ENCODE results near the gene ALDH1B1.
"Not testable (repeated sequence)": the region's sequence is repeated elsewhere in the genome, so short reads cannot be mapped to it uniquely, and the experiment has no call there.

Gene ALDH1B1

DNA sequence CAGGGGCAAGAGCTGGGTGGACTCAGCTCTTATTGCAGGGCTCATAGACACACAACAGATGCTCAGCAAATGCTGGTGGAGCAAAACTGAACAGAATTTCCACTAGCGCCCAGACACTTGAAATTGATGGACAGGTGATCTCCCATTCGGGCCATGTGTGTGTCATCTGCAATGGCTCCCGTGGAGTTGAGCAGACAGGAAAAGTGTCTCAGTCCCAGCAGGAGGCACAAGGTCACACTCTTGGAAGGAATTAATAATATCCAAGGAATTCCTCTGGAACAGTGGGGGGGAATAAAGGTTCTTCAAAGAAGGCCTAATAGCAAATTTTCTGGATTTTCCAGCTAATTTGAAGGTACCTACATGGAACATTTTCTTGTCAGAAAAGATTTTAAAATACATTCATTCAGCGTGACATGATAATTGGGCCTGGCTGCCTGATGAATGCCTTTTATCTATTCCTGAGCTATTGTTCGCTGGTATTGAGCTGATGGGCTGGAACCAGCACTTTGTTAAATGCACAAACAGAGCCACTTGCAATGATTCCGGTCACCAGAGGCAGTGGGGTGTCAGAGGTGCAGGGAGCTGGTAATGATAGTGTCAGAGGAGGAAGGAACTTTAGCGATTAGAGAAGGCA lies 31.5 kb upstream of the ALDH1B1 start:
- DNase-seq (ENCODE audit: extremely low read depth in 1 of 2, low read depth in 1 of 2), result no peak

DNA sequence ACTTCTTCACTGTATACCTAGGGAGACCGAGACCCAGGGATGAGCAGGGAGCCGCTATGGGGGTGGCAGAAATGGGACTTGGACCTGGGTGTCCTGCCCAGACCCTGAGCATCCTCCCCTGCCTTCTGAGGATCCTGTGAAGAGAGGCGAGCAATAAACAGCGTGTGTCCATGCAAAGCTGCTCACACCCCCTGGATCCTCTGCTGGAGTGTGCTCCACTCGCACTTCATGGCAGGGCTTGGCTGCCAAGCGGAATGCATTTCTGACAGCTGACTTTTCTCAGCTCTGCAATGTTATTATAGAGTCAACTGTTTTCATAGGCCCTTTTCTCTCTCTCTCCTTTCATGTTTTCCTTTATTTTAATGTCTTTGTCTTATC lies 31.0 kb upstream of the ALDH1B1 start:
- DNase-seq (ENCODE audit: extremely low read depth in 1 of 2, low read depth in 1 of 2), result no peak

GRCh38 chr9:38362852-38363588 lies 29.5 kb upstream of the ALDH1B1 start:
- DNase-seq (ENCODE audit: extremely low read depth in 1 of 2, low read depth in 1 of 2), result no peak

DNA sequence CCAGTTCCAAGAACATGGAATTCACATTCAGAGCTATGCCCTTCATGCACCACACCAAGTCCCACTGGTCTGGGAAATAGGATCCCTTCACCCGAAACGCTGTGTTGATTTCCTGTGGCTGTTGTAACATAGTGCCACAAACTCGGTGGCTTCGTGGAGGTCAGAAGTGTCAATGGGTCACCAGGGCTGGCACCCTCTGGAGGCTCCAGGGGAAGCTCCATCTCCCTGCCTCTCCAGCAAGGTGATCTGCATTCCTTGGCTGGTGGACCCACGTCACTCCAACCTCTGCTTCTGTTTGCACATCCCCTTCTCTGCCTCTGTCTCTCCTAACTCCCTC lies 28.9 kb upstream of the ALDH1B1 start:
- DNase-seq (ENCODE audit: extremely low read depth in 1 of 2, low read depth in 1 of 2), result no peak

- no peak for DNase-seq (ENCODE audit: extremely low read depth in 1 of 2, low read depth in 1 of 2)
Observed at GRCh38 chr9:38367898-38368297, 24.6 kb upstream of the ALDH1B1 start.

- no peak for DNase-seq (ENCODE audit: extremely low read depth in 1 of 2, low read depth in 1 of 2)
Observed at GRCh38 chr9:38368731-38369130, 23.8 kb upstream of the ALDH1B1 start.

- DNase-seq (ENCODE audit: extremely low read depth in 1 of 2, low read depth in 1 of 2), result no peak
Observed at GRCh38 chr9:38370176-38370575, 22.3 kb upstream of the ALDH1B1 start.

DNA sequence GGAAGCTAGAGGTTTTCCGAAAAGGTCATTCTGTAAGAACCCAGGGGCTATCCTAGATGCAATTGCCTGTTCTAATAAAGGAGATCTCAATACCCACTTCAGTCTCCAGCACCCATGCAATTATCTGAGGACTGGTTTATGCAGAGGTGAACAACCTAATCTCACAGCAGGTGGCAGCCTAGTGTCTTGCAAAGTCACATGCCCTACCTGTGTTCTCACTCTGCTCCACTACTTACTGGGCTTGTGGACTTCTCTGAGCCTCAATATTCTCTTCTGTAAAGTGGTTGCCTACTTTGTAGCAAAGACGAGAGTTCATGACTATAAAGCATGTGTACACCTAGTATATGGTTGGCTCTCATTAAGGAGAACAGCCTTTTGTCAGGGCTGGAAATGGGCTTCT lies 21.0 kb upstream of the ALDH1B1 start:
- DNase-seq (ENCODE audit: extremely low read depth in 1 of 2, low read depth in 1 of 2), result no peak

GRCh38 chr9:38372762-38373619 lies 19.5 kb upstream of the ALDH1B1 start:
- DNase-seq (ENCODE audit: extremely low read depth in 1 of 2, low read depth in 1 of 2), result no peak

DNA sequence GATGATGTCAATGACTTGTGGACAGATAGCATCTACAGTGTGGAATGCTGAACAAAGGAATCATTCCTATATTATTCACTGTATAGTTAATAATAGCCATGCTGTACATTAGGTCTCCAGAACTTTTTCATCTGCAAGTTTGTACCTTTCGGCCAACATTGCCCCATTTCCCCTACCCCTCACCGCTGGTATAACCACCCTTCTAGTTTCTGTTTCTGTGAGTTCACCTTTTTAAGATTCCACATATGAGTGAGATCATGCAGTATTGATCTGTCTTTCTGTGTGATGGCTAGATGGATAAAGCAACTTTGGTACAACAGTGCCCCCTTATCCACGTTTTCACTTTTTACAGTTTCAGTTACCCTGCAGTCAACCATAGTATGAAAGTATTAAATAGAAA lies 18.8 kb upstream of the ALDH1B1 start:
- no peak for DNase-seq (ENCODE audit: extremely low read depth in 1 of 2, low read depth in 1 of 2)

- DNase-seq (ENCODE audit: extremely low read depth in 1 of 2, low read depth in 1 of 2), result no peak
Observed at GRCh38 chr9:38374847-38375571, 17.5 kb upstream of the ALDH1B1 start.

DNA sequence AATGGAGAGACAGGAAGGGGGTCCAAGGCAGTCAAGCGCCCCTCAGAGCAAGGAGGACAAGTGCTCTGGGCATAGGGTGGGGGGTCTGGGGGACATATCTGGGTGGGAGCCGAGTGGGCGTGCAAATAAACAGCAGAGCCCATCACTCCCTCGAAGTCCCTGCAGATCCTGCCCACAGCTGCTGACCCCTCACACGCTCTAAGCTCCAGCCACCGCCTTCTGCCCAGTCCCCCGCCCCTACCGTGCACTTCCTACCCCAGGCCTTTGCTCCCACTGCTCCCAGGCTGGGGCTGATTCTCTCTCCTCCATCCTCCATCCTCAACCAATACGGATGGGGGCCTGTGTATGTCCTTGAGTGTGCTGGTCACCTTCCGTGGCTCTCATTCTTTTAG lies 16.9 kb upstream of the ALDH1B1 start:
- no peak for DNase-seq (ENCODE audit: extremely low read depth in 1 of 2, low read depth in 1 of 2)

- DNase-seq (ENCODE audit: extremely low read depth in 1 of 2, low read depth in 1 of 2), result no peak
Observed at GRCh38 chr9:38376021-38376670, 16.4 kb upstream of the ALDH1B1 start.

DNA sequence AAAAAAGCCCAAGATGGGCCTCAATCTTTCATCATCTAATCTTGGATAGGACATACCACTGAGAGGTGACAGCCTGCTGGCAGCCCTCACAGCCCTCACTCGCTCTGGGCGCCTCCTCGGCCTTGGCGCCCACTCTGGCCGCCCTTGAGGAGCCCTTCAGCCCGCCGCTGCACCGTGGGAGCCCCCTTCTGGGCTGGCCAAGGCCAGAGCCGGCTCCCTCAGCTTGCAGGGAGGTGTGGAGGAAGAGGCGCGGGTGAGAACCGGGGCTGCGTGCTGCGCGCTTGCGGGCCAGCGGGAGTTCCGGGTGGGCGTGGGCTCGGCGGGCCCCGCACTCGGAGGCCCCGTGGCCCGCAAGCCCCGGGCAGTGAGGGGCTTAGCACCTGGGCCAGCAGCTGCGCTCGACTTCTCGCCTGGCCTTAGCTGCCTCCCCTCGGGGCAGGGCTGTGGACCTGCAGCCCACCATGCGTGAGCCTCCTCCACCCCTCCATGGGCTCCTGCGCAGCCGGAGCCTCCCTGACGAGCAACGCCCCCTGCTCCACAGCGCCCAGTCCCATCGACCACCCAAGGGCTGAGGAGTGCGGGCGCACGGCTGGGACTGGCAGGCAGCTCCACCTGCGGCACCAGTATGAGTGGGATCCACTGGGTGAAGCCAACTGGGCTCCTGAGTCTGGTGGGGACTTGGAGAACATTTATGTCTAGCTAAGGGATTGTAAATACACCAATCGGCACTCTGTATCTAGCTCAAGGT lies 15.0 kb upstream of the ALDH1B1 start:
- DNase-seq (ENCODE audit: extremely low read depth in 1 of 2, low read depth in 1 of 2), result not testable (repeated sequence)

DNA sequence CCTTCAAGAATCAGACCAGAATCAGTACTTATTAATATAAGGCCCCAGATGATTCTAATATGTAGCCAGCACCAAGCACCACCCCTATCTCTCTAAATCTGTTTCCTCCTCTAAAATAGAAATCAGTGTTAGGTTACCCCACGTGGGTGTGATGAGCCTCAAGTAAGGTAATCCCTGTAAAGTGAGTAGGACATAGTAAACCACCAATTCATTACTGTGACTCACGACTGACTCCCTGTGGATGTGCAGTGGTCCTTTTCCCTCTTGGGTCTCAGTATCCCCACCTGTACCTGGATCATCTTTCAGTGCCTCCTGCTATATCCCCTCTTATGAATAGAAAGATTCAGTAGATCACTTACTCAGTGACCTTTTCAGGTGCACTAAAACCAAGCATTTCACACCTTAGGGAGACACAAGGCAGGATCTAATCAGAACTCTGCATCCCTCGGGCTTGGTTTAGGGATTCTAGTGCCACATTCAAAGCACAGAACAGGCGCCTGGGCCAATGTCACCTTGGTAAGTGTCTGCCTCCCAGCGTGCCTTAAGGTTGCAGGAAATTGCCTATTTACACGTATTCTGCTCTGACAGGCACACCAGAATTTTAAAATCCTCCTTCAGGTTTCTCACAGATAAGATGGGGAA lies 12.2 kb upstream of the ALDH1B1 start:
- no peak for DNase-seq (ENCODE audit: extremely low read depth in 1 of 2, low read depth in 1 of 2)

DNA sequence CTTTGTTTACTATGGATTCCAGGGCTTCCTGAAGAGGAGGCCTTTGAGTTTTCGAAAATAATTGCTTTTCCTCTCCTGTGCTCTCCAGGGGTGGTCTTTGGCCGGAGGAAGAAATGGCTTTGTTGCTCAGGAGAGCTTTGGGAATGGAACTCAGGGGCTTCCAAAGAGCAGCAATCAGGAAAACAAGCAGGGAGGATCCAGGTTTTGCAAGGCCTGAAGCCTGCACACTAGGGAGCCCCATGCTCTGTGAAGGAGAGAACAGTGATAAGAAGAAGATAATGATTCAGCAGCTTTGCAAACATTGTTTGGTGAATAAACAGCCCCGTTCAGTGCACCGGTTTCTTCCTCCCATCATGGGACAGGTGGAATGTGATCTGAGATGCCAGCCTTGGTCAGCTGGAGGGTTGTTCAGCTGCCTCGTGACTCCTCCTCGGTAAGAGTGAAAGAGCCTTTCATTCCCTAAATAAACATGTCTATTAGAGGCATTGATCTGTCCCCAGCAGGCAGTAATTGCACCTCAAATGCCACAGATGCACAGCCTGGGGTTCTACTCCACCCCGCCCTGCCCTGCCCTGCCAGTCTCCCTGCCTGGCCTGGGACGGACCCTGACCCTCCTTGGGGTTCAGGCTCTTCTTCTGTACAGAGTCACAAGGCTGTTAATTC lies 11.5 kb upstream of the ALDH1B1 start:
- no peak for DNase-seq (ENCODE audit: extremely low read depth in 1 of 2, low read depth in 1 of 2)

- no peak for DNase-seq (ENCODE audit: extremely low read depth in 1 of 2, low read depth in 1 of 2)
Observed at GRCh38 chr9:38382141-38382540, 10.4 kb upstream of the ALDH1B1 start.

GRCh38 chr9:38384990-38385848 lies 7.3 kb upstream of the ALDH1B1 start:
- DNase-seq (ENCODE audit: extremely low read depth in 1 of 2, low read depth in 1 of 2), result no peak
